OCI-LY7 (cell line): Measurements from ENCODE around the gene MKNK1.

Experiments used
- EZH2phosphoT487 ChIP-seq: fragments of 200-600 bp; sonication (generic); IDR thresholded peaks from 2 replicates; pipeline ENCODE4 v1.6.1; 2018; ENCODE audit warnings: low read depth, borderline replicate concordance, mild to moderate bottlenecking, mixed run types, antibody characterized with exemption, low read length, moderate library complexity, mixed read lengths
- TF ChIP-seq, protein P1 (sequence below): fragments of 200-600 bp; sonication (generic); conservative IDR thresholded peaks from 2 replicates; pipeline ENCODE4 v1.5.1; 2014; ENCODE audit warnings: mild to moderate bottlenecking, antibody characterized with exemption, low read length, moderate library complexity, mixed read lengths

DNA sequence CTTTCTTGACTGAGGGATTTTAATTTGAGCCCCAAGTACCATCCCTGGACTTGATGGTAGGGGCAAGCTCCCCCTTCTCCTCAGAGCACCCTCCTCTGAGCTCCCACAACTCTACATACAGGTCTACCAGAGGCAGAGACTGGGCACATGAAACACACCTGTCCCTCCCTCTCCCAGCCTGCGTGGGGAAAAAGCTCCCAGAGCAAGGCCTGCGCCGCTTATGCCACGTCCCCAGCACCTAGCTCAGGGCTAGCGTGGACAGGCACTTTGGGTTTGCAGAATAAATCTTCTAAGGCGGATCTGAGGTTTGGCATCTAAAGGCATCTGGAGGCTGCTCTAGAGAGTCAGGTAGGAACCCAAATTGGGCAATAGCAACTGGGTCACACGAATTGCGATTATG is 45.1 kb downstream of the MKNK1 start:
- TF ChIP-seq, protein P1, sequence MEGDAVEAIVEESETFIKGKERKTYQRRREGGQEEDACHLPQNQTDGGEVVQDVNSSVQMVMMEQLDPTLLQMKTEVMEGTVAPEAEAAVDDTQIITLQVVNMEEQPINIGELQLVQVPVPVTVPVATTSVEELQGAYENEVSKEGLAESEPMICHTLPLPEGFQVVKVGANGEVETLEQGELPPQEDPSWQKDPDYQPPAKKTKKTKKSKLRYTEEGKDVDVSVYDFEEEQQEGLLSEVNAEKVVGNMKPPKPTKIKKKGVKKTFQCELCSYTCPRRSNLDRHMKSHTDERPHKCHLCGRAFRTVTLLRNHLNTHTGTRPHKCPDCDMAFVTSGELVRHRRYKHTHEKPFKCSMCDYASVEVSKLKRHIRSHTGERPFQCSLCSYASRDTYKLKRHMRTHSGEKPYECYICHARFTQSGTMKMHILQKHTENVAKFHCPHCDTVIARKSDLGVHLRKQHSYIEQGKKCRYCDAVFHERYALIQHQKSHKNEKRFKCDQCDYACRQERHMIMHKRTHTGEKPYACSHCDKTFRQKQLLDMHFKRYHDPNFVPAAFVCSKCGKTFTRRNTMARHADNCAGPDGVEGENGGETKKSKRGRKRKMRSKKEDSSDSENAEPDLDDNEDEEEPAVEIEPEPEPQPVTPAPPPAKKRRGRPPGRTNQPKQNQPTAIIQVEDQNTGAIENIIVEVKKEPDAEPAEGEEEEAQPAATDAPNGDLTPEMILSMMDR = no peak
- TF ChIP-seq EZH2phosphoT487 = no peak
